HTR-8/SVneo (cell line): ENCODE measurements around the gene CABP2.
"Not testable (repeated sequence)": the region's sequence is repeated elsewhere in the genome, so short reads cannot be mapped to it uniquely, and the experiment has no call there.

Experiments
- DNase-seq: peaks from one replicate; pipeline ENCODE4 v3.0.0; 2011; ENCODE audit warnings: low spot score, mixed read lengths; ENCODE audit not compliant: insufficient read length
- FAIRE-seq: peaks from 2 replicates; lab custom pipeline; 2011; peaks lifted over from hg19 to GRCh38; lab: Jason Lieb, UNC

CABP2 gene

GRCh38 chr11:67497656-67498291 is 25.5 kb downstream of the CABP2 start:
- DNase-seq = no peak
- FAIRE-seq = no peak

- FAIRE-seq (no peak), DNase-seq (no peak)
Measured at GRCh38 chr11:67496113-67496512, 27.1 kb downstream of the CABP2 start.

DNA sequence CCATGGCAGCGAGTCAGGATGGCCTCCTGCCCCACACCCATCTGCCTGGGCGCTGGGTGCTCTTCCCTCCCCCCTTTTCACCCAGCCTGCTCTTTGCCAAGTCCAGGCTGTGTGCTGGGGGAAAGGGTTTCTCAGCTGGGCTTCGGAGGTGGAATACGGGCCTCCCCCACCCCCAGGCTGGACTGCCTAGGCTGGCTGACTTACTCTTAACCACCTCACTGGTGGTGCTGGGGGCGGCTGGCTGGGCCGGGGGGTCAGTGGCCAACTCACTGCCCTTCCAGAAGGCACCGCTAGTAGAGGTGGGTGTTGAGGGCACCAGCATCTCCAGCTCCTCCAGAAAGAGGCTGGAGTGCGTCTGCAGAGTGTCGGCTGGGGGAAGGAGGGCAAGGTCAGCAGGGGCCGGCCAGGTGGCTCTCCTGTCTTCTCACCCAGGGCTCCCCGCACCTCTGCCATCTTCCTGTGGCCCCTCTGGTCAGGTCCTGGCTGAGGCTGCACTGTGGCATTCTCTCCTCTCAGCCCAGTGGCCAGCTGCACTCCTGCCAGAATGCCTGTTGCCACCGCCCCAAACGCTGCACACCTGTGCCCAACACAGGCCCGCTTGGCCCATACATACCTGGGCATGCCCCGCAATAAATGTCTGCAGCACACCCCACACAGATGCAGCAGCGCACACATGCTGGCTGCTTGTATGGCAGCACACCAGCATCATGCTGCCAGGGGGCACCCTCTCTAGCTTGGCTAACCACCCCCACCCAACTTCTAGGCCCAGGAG is 27.8 kb downstream of the CABP2 start:
- DNase-seq (no peak), FAIRE-seq (no peak)

DNA sequence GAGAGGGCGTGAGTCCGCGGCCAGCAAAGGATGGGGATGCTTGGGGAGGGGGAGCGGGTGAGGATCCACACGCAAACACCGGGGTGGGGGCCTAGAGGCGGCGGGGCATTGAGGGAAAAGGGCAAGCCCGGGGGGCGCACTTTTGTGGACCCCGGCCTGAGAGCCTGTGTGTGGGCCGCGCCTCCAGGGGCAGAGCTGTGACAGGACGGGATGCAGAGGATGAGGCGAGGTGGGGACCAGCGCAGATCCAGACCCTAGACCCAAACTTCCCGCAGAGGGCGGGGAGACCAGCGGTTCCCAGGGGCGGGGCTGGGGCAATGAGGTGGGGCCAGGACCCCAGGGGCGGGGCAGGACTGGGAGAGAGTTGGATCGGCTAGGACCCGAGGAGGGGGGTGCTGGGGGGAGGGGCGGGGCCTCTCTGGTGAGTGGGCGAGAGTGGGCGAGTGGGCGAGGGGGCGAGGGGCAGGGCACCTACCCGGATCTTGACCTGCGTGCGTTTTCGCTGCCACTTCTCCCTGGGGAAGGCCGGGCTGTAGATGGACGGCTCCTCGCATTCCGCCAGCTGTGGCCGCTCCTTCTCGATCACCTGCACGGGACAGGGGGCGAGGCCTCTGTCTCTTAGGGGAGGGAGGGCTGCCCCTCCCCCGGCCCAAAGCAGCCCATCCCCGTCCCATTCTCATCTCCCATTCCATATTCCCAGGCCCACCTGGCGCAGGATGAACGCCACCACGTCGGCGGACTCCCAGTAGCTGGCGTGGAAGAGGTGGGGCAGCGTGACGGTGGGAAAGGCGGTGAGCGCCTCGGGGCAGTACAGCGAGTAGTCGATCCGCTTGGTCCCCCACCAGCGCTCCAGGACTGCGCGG is 28.6 kb downstream of the CABP2 start:
- FAIRE-seq (no peak), DNase-seq (no peak)

DNA sequence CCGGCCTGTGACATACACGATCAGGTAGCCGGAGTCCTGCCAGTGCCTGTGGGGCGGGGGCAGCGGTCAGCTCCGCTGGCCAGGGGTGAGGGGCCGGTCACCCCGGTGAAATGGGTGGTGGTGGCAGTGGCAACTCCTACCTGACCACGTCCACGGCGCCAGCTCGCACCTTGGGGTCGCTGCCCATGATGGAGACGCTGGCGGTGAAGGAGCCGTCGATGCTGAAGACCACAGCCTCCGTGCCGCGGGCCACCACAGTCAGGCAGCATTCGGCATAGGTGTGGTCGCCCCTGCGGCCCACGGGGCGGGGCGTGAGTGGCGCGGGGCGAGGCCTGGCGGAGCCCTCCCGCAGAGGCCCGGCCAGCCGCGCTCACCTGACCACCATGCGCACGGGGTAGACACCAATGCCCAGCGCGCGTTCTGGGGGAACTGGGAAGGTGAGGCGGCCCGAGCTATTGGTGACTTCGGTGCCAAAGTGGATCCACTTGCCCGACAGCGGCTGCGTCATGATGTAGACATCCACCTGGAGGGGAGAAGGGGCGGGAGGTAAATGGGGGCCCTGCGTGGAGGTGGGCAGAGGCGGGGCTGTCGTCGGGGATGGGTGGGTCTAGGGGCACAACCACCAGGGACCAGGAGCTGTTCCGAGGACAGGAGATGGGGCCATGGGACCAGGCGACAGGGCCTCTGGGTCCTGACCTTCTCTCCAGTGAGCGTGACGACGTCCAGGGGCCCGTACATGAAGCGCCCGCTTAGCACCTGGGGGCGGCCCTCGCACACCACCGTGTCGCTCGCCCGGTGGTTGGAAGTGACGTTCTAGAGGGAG is 29.5 kb downstream of the CABP2 start:
- DNase-seq (no peak), FAIRE-seq (peak; percentile 55)

- peak; percentile 28 for FAIRE-seq
Measured at GRCh38 chr11:67492801-67493547, 30.3 kb downstream of the CABP2 start.

DNA sequence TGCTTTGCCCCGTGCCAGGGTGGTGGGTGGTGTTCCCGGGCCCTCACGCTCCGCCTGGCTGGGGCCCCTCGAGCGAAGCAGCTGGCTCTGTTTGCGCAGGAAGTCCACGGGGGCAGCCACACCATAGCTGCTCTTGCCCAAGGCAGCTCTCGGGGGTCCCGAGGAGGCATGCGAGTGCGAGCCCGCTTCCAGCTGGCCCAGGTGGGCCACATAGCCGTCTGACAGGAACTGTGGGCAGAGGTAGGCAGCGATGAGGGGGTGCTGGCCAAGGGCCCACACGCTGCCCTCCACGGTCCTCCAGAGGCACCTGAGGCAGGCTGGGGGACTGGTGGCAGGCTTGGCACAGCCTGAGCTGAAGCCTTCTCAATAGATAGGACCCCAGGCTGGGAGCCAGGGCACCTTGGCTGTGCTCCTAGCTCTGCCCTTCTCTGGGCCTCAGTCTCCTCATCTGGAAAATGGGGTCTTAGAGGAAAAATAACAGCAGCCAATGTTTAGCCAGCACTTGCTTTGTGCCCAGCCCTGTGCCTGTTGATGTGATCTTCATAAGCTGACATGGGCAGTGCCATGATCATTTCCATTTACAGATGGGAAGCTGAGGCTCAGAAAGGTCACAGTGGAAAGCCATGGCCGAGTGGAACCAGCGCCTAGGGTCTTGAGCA is 31.0 kb downstream of the CABP2 start:
- no peak for FAIRE-seq
- DNase-seq = no peak

More at GRCh38 chr11:67492801-67493547, 30.3 kb downstream of the CABP2 start:
- DNase-seq = no peak

DNA sequence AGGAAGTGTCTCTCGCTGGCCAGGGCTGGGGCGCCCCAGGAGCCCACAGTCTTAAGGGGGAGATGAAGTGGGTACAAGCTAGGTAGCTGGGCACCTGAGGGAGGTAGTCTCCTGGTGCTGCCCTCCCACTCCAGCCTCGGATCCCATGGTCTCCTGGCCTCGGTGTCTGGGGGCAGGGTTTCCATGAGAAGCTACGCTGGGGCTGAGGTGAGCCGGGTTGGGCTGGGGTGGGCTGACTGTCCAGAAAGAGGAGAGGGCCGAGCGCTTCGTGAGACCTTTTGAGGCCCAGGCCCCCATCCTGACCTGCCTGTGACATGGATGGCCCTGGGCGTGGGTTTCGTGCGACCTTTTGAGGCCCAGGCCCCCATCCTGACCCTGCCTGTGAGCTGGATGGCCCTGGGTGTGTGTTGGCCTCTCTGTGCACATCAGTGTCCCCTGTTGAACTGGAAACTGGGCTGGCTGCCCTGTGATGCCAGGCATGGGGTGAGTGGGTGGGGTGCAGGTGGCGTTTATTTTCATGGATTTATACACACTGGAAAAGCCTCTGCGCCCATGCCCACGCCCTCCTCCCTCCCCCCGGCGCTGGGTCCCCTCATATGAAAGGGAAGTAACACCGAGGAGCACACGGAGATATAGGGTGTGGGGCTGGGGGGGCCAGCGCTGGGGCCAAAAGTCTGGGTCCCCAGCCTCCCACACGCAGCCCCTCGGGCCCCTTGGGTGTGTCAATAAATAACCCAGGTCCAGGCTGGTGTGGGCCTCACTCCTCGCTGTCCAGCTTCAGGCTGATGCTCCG is 31.8 kb downstream of the CABP2 start:
- FAIRE-seq (no peak), DNase-seq (no peak)

- FAIRE-seq (no peak), DNase-seq (no peak)
Measured at GRCh38 chr11:67490727-67491065, 32.5 kb downstream of the CABP2 start.

GRCh38 chr11:67489885-67490726 is 33.1 kb downstream of the CABP2 start:
- FAIRE-seq (peak; percentile 72), DNase-seq (no peak)

DNA sequence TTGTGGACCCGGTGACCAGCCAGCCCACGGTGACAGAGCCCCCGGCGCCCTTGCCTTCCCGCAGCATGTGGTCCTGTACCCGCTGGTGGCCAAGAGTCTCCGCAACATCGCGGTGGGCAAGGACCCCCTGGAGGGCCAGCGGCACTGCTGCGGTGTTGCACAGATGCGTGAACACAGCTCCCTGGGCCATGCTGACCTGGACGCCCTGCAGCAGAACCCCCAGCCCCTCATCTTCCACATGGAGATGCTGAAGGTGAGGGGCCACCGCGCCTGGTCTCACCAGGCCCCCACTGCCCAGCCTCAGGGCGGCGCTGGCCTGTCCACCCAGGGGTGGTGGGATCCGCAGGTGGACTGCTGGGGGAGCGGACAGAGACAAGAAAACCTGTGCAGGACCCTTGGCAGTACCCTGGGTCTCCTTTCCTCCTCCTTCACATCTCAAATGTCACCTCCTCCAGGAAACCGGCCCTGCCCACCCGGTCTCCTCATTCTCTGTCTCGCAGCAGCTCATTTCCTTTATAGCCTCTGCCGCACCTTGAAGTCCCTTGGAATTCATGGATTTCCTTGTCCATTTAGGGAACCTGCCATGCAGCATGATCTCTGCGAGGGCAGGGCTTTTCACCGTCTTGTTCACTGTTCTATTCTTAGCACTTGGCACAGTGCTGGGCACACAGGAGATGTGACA is 33.9 kb downstream of the CABP2 start:
- no peak for DNase-seq
- peak; percentile 16 for FAIRE-seq

DNA sequence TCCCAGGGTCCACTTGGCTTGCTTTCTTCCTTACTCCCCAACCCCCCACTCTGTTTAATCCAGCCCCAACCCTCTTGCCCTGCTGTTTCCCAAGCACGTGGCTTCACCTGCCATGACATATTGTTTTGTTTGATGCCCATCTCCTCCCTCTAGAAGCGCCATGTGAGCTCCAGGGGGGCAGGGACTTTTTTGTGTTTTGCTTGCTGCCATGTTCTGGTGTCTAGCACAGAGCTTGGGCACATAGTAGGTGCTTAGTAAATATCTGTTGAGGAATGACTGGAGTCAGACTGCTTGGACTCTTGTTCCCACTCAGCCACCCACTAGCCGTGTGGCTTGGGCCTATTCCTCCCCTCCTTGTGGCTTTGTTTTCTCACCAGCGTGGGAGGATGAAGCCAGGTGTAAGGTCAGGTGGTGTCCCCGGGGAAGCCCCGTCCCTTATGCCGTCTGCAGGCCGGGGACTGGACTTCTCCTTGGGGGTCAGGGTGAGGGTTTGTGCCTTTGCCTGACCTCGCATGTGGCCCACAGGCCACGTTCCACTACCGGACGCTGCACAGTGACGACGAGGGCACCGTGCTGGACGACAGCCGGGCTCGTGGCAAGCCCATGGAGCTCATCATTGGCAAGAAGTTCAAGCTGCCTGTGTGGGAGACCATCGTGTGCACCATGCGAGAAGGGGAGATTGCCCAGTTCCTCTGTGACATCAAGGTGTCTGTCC is 36.6 kb downstream of the CABP2 start:
- FAIRE-seq (no peak), DNase-seq (no peak)

DNA sequence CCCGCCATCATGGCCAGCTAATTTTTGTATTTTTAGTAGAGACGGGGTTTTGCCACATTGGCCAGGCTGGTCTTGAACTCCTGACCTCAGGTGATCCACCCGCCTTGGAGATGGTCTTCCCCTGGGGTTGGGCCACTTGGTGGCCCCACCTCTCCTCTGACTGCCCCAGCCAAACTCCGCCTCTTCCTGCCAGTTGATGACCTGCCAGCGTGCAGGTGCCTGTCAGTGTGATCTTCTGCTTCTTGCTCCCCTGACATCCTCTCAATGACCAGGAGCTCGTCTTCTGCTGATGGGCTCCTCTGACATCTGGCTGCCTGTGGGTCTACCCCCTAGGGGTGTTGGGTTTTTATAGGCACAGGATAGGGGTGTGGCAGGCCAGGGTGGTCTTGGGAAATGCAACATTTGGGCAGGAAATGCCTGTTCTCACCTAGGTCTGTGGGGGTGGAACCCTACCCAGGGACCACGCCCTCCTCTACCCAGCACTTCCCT is 37.3 kb downstream of the CABP2 start:
- not testable (repeated sequence) for FAIRE-seq, DNase-seq

DNA sequence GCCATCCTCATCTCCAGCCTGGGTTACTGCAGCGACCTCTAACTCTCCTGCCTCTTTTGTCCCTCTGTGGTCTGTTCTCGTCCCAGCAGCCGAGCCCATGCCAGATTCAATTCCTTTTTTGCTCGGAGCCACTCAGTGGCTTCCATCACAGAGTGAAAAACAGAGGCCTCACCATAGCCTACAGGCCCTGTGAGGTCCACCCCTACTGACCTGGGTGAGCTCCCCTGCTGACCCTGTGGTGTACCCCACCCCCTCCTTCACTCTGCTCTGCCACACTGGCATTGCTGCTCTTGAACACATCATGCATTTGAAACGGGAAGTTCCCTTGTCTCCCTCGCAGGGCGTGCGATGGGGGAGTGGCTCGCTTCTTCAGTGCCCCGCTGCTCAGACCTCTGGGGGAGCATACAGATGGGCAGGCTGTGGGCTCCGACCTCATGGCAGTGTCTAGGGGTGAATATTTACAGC is 38.4 kb downstream of the CABP2 start:
- no peak for DNase-seq
- FAIRE-seq = no peak

- DNase-seq (no peak), FAIRE-seq (peak; percentile 69)
Measured at GRCh38 chr11:67483831-67484665, 39.2 kb downstream of the CABP2 start.
